Upper lobe of left lung (tissue), 4 donors: ENCODE results near the gene RPL38.

Experiments
- CTCF ChIP-seq, 6 experiments: fragments of 450-650 bp in 4 of 6; fragments of 200-600 bp in 2 of 6; sonication (generic) in 2 of 6; IDR thresholded peaks; one replicate each; pipeline ENCODE4 v1.5.1; 2016 to 2019; ENCODE audit warnings: antibody characterized with exemption in 6 of 6
- POLR2A ChIP-seq, 4 donors: fragments of 450-650 bp; IDR thresholded peaks; one replicate each; pipeline ENCODE4 v1.5.1; 2016 to 2017; ENCODE audit warnings: antibody characterized with exemption in 4 of 4, mild to moderate bottlenecking in 2 of 4

- TF ChIP-seq CTCF (IDR thresholded peaks at IDR 0.05) (no peak), POLR2A (IDR thresholded peaks at IDR 0.05) (no peak)
Measured at GRCh38 chr17:74220946-74221818, 17.7 kb downstream of the RPL38 start.
